ENCODE data around the gene ATP1A1. TPM values are rescaled to one million over a fixed set of nuclear protein-coding genes. Genes with fewer than 3 reads are reported as not detected.

ATP1A1 gene
- total and polyA plus RNA-seq, 2 experiments from 2014 or later = 117 to 202 TPM

- Mint-ChIP-seq H3K4me1 (peaks cover 5% of the 10 kb centered on the region; the same call in 1 of the 3 replicates), H3K27ac (0 out of 2 replicates have a peak overlapping the region, but pooled peaks have one; percentile 51), H3K27me3 (ENCODE audit: insufficient read depth, low read depth, poor library complexity) (no peaks in the 10 kb centered on the region), H3K4me3 (no peak overlapping the region), H3K9me3 (no peaks in the 10 kb centered on the region), H3K36me3 (ENCODE audit: low read depth) (no peaks in the 10 kb centered on the region)
- no peak overlapping the region for H3K27ac ChIP-seq (ENCODE audit: low read depth)
- no peaks in the 10 kb centered on the region for H3K79me2 ChIP-seq (replicated peaks; ENCODE audit: insufficient read depth)
- H3K27me3 ChIP-seq (ENCODE audit: insufficient read depth) = no peaks in the 10 kb centered on the region
- H4K20me1 ChIP-seq (replicated peaks; ENCODE audit: insufficient read depth) = no peaks in the 10 kb centered on the region
- H3F3A ChIP-seq (replicated peaks; ENCODE audit: low read depth) = no peaks in the 10 kb centered on the region
- H3K4me1 ChIP-seq (ENCODE audit: insufficient read depth) = no peaks in the 10 kb centered on the region
- DNase-seq (ENCODE audit: low spot score) (no peak), ATAC-seq (no peak)
- TF ChIP-seq JUNB (IDR thresholded peaks at IDR 0.05; ENCODE audit: unreplicated experiment) = no peak
- TF ChIP-seq STAT1 (IDR thresholded peaks at IDR 0.05; ENCODE audit: unreplicated experiment) = no peak
- TF ChIP-seq NANOG (IDR thresholded peaks at IDR 0.05; ENCODE audit: borderline replicate concordance) = no peak
- TF ChIP-seq ZNF114 (CRISPR knock-in tag; IDR thresholded peaks at IDR 0.05) = no peak
- no peak for TF ChIP-seq EZH2 (IDR thresholded peaks at IDR 0.05; ENCODE audit: low read depth, unreplicated experiment)
- no peak for TF ChIP-seq CTCF (conservative IDR thresholded peaks at IDR 0.05; ENCODE audit: low read depth in 2 of 2)
- no peak for TF ChIP-seq ZNF331 (CRISPR knock-in tag; IDR thresholded peaks at IDR 0.05; ENCODE audit: low read depth)
- no peak for TF ChIP-seq CREB1 (CRISPR knock-in tag; IDR thresholded peaks at IDR 0.05; ENCODE audit: low read depth)
- no peak for TF ChIP-seq ETS1 (IDR thresholded peaks at IDR 0.05)
- no peak for TF ChIP-seq EZH2phosphoT487 (IDR thresholded peaks at IDR 0.05; ENCODE audit: unreplicated experiment)
- no peak overlapping the region for H3K4me3 ChIP-seq
- H2AFZ ChIP-seq = no peak overlapping the region; the same call in 1 of the 2 replicates
- H3K36me3 ChIP-seq (ENCODE audit: insufficient read depth) = no peaks in the 10 kb centered on the region
- no peaks in the 10 kb centered on the region for H3K9me2 ChIP-seq (ENCODE audit: insufficient read depth)
- no peak overlapping the region for H3K4me2 ChIP-seq
These were observed 47.1 kb upstream of the ATP1A1 start for GRCh38 chr1:116325922-116326321.

- TF ChIP-seq ZNF331 (CRISPR knock-in tag; IDR thresholded peaks at IDR 0.05; ENCODE audit: low read depth) (no peak), EZH2phosphoT487 (IDR thresholded peaks at IDR 0.05; ENCODE audit: unreplicated experiment) (no peak), REST (IDR thresholded peaks at IDR 0.05; ENCODE audit: unreplicated experiment) (no peak), ETS1 (IDR thresholded peaks at IDR 0.05) (no peak), STAT1 (IDR thresholded peaks at IDR 0.05; ENCODE audit: unreplicated experiment) (no peak)
- no peak overlapping the region for H3K4me3 Mint-ChIP-seq
- H3K4me2 ChIP-seq = no peak overlapping the region
- no peaks in the 10 kb centered on the region for H4K20me1 ChIP-seq (replicated peaks; ENCODE audit: insufficient read depth)
- H2AFZ ChIP-seq = no peak overlapping the region
- DNase-seq (ENCODE audit: low spot score) (no peak), ATAC-seq (no peak)
- H3K4me3 ChIP-seq = no peak overlapping the region
- no peaks in the 10 kb centered on the region for H3F3A ChIP-seq (replicated peaks; ENCODE audit: low read depth)
- no peaks in the 10 kb centered on the region for H3K36me3 Mint-ChIP-seq (ENCODE audit: low read depth)
- H3K4me1 Mint-ChIP-seq = peaks cover 5% of the 10 kb centered on the region; the same call in 1 of the 3 replicates
- H3K27ac Mint-ChIP-seq = no peak overlapping the region
- no peaks in the 10 kb centered on the region for H3K27me3 Mint-ChIP-seq (ENCODE audit: insufficient read depth, low read depth, poor library complexity)
- H3K27ac ChIP-seq (ENCODE audit: low read depth) = no peak overlapping the region
- H3K79me2 ChIP-seq (replicated peaks; ENCODE audit: insufficient read depth) = no peaks in the 10 kb centered on the region
- no peaks in the 10 kb centered on the region for H3K9me2 ChIP-seq (ENCODE audit: insufficient read depth)
- H3K36me3 ChIP-seq (ENCODE audit: insufficient read depth) = no peaks in the 10 kb centered on the region
- no peaks in the 10 kb centered on the region for H3K9me3 Mint-ChIP-seq
- H3K27me3 ChIP-seq (ENCODE audit: insufficient read depth) = no peaks in the 10 kb centered on the region
- no peaks in the 10 kb centered on the region for H3K4me1 ChIP-seq (ENCODE audit: insufficient read depth)
These were observed 46.6 kb upstream of the ATP1A1 start for GRCh38 chr1:116326486-116326885.
